Testis (tissue), 2 donors: ENCODE data around the gene VPS26C.

Source experiments
- CTCF ChIP-seq, 3 experiments: fragments of 450-650 bp in 2 of 3; fragments of 200-600 bp in 1 of 3; sonication (generic) in 1 of 3; IDR thresholded peaks; one replicate each; pipeline ENCODE4 v1.5.1; 2016 to 2019; ENCODE audit warnings: antibody characterized with exemption in 3 of 3, mild to moderate bottlenecking in 2 of 3, moderate library complexity in 1 of 3
- POLR2A ChIP-seq: fragments of 450-650 bp; IDR thresholded peaks from one replicate; pipeline ENCODE4 v1.6.1; 2017; ENCODE audit warnings: antibody characterized with exemption, mild to moderate bottlenecking, moderate library complexity

GRCh38 chr21:37210799-37211198, 56.3 kb downstream of the VPS26C start:
- TF ChIP-seq POLR2A (no peak), CTCF (IDR thresholded peaks at IDR 0.05) (no peak)
